Eye (tissue), 1 donor: ENCODE results near the gene CACNA1B.
A peak's percentile ranks its signal among the peaks of the same experiment; 100 is the strongest.
"Not testable (repeated sequence)": the region's sequence is repeated elsewhere in the genome, so short reads cannot be mapped to it uniquely, and the experiment has no call there.

Source experiments
- DNase-seq: peaks from one replicate; pipeline ENCODE4 v3.0.0-alpha.2; 2015

Gene CACNA1B

DNA sequence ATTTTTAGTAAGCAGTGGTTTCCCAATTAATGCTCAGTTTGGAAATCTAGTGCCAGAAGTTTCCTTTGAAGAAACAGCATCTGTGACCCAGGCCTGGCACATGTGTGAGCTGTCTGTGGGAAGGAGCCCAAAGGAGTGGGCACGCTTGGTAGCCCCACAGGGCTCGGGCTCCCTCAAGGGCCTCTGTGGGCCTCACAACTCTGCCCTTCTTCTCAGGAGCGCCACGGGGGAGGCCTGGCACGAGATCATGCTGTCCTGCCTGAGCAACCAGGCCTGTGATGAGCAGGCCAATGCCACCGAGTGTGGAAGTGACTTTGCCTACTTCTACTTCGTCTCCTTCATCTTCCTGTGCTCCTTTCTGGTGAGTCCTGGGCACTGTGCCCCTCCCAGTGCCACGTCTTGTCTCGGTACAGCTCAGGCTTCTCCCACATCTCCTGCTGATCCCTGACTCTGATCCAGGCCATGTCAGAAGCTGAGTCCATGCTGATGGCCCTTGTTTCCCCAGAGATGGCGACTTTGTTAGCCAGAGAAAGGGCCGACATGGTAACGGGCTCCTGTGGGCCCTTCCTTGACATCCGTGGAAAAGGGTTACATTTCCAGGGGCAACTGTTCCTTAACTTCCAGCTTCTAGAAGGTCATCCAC, 200.4 kb downstream of the CACNA1B start:
- DNase-seq = no peak

DNA sequence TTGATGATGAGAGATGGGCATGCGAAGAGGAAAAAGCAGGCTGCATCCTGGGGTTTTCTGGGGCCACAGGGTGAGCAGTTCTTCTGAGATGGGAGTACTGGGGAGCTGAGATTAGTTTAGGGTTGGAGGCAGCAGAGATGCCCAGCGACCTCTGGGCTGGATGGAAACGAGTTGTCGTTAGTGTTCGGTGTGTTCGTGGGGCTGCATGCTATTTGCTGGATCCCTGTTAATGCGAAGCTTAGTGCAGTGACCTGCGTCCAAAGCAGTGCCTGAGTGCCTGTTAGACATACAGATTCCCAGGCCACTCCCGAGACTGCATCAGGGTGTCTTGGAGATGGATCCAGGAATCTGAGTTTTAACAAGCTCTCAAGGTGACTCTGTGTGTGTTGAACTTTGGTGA, 201.3 kb downstream of the CACNA1B start:
- DNase-seq = no peak

DNA sequence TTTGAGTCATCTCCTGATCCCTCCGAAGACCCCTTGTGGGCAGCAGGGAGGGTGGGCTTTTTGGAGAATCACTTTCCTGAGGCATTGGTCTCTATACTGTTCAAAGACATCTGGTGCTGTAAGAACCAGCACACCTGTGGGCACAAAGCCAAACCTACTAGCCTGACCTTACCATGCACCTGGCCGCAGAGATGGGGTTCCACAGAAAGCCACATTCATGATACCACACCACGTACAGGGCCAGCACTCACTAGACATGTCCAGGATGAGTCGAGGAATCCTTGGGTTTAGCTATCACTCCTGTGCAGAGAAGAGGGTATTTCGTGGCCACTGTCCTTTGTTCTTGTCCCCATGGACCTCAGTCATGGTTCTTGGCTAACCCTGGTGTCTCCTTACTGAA, 203.4 kb downstream of the CACNA1B start:
- DNase-seq = no peak

GRCh38 chr9:138082918-138083636, 205.5 kb downstream of the CACNA1B start:
- DNase-seq = no peak

DNA sequence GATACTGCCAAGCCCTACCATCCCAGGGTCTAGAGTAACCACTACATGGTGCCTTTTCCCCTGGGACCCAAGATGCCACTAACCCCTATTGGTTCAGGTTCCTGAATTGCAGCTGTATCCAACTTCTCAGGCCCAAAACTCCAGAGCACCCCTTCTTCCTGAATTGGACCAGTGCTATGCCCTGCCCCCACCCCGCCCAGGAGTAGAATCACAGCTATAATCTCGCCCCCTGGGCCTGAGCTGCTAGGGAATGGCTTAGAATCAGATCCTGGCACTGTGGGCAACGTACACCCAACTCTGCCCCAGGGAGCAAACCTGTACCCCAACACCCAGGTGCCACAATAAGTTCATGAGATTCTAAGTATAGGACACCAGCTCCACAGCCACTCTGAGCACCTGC, 206.3 kb downstream of the CACNA1B start:
- DNase-seq = no peak

DNA sequence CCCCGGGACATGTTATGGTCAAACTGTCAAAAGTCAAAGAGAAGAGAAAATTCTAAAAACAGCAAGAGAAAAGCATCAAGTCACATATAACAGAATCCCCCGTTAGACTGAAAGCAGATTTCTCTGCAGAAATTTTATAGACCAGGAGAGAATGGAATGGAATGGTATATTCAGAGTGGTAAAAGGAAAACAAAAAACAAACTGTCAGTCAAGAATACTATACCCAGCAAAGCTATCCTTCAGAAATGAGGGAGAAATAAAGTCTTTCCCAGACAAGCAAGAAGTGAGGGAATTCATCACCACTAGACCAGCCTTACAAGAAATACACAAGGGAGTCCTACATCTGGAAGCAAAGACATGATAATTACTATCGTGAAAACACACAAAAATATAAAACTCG, 208.0 kb downstream of the CACNA1B start:
- peak; percentile 9 for DNase-seq

DNA sequence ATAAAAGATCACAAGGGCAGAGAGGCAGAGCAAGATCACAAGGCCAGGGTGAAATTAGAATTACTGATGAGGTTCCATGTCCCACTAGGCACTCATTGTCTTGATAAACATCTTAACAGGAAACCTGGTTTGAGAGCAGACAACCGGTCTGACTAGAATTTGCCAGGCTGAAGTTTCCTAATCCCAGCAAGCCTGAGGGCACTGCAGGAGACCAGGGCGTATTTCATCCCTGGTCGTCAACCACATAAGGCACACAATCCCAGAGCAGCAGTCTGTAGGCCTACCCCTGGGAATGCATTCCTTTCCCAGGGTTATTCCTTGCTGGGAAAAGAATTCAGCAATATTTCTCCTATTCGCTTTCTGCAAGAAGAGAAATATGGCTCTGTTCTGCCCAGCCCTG, 214.5 kb downstream of the CACNA1B start:
- DNase-seq = not testable (repeated sequence)

DNA sequence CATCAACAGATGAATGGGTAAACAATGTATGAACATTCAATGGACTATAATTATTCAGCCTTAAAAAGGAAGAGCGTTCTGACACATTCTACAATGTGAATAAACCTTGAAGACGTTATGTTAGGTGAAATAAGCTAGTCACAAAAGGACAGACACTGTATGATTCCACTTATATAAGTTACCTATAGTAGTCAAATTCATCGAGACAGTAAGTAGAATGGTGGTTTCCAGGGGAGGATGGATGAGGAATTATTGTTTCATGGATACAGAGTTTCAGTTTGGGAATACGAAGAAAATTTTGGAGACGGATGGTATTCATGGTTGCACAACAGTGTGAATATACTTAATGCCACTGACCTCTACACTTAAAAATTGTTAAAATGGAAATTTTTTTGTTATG, 216.4 kb downstream of the CACNA1B start:
- DNase-seq = no peak

DNA sequence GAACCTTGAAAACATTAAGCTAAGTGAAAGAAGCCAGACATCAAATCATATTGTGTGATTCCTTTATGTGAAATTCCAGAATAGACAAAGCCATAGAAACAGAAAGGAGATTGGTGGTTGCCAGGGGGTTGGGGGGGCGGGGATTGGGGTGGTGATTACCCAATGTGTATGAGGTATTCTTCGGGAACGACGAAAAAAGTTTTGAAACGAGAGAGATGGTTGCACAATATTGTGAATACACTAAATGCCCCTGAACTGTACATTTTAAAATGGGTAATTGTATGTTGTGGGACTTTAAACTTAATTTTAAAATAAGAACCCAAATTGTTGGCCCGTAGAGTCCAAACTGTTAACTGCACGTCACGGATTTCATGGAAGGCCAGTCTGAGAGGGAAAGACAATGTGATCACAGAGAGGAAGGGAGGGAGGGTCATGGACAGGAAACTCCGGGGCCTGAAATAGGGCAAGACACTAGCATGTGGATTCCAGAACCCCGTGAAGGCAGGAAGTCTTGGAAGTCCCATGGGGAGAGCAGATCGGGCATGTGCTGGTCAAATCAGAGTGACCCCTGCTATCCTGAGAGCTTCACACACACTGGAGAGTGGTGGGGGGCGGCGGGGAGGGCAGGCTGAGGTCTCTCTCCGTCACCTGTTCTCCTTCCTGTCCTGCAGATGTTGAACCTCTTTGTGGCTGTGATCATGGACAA, 218.4 kb downstream of the CACNA1B start:
- no peak for DNase-seq

- DNase-seq = no peak
Measured at GRCh38 chr9:138096519-138096845, 218.9 kb downstream of the CACNA1B start.

DNA sequence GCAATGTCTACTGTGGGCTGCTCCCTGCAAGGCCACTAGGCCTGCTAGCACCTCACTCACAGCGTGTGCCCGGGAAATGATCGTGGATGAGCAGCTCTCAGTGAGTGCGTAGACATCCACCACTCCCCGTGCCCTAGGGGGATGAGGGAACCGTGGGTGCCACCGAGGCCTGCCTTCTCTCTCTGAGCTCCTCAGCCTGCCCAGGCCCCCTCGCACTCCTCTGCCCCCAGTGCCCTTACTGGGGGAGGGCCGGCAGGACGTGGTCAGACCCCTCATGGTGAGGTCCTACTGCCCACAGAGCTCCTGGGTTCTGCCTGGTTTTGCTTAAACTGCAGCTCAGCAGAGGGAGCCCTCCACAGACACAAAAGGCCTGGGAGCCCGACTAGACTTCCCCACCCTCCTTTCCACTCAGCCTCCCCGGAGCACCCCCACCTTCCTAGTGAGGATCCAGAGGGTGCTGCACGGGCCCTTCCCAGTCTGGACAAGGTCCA, 220.0 kb downstream of the CACNA1B start:
- DNase-seq = no peak

DNA sequence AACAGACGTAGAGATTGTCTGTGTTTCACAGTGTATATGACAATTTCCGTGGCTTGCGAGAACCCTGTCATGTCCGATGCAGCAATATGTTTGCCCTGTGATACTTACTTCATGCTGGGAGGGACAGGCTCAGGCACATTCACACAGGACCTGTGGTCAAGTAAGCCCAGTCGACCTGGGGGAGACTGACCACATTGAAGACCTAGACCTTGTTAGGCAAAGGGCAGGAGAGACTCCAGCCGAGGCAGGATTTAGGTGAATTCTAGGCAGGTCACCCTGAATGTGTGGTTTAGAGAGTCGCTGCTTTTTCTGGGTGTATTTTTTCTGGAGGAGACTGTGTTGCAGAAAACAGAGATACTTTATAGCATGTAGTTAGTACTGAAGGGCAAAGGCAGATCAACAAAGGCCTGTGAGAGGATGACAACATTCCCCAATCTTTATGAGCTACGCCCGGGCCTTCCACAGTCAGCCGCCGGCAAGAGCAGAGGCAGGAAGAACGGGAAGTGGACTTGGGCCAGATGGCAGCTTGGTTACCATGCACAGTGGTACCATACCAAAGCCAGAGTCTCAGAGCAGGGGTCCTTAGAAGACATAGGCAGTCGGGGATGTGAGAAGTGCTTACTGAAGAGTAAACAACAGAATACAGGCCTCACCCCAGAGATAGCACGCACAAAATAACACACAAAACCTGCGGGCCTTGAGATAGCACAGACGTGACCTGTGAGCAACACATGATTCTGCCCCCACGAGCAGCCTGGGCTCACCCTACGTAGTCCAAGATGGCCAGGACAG, 220.7 kb downstream of the CACNA1B start:
- DNase-seq = no peak

GRCh38 chr9:138098908-138099791, 221.6 kb downstream of the CACNA1B start:
- DNase-seq = no peak

DNA sequence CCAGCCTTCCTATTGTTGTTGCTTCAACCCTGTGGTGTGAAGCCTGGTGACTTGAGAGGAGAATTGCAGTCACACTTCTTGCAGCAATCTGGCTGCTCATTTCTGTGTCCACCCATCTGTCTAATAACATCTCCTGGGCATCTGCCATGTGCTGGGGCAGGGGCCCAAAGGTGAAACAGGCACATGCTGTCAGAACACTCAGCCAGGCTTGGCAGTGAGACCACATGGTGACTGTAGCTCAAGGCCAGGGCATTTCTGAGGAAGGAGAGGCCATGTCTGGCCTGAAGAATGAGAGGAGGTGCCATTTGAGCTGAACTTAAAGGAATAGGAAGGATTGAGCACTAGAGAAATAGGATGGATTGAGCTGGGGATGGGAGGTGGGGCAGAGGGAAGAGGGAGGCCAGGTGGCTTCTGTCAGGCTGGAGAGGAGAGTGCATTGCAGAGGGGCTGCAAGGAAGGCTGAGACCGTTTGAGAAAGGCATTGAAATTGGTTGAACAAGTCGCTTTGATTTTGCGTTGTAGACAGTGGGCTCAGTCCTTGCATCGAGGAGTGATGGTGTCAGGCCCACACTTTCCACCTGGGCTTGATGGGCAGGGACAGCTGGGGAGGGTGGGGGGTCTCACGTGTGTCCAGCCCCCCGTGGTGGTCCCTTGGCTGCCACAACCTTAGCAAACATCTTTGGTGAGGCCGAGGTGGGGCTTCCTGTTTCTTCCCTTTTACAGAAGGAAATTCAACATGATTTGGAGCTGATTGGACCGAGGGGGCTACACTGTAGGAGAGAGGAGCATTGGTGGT, 222.4 kb downstream of the CACNA1B start:
- DNase-seq = no peak

DNA sequence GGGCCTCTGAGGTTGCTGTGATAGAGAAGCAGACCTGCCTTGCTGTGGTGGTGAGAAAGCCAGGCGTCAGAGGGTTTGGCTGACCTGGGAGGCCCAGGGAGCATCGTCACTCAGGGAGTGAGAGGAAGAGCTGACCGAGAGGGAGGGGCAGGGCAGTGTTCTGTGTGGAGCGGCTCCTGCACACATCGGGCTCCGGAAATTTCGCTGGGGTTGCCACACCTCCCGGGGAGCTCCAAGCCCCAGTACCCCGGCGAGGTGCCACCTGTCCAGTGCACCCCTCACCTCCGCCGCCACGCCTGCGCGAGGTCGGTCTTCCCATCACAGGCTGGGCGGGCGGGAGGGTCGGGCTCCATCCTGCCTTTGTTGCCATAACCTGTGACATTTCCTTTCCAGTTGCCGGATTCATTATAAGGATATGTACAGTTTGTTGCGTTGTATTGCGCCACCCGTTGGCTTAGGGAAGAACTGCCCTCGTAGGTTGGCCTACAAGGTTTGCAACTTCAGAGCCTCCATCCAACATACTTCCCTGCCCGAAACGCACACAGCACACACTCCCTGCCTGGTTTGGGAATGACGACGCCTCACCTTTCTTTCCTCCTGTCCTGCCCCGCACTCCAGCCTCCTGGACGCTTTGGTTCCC, 223.2 kb downstream of the CACNA1B start:
- no peak for DNase-seq

- DNase-seq = no peak
Measured at GRCh38 chr9:138101444-138102234, 224.1 kb downstream of the CACNA1B start.

- no peak for DNase-seq
Measured at GRCh38 chr9:138102246-138103051, 224.9 kb downstream of the CACNA1B start.

DNA sequence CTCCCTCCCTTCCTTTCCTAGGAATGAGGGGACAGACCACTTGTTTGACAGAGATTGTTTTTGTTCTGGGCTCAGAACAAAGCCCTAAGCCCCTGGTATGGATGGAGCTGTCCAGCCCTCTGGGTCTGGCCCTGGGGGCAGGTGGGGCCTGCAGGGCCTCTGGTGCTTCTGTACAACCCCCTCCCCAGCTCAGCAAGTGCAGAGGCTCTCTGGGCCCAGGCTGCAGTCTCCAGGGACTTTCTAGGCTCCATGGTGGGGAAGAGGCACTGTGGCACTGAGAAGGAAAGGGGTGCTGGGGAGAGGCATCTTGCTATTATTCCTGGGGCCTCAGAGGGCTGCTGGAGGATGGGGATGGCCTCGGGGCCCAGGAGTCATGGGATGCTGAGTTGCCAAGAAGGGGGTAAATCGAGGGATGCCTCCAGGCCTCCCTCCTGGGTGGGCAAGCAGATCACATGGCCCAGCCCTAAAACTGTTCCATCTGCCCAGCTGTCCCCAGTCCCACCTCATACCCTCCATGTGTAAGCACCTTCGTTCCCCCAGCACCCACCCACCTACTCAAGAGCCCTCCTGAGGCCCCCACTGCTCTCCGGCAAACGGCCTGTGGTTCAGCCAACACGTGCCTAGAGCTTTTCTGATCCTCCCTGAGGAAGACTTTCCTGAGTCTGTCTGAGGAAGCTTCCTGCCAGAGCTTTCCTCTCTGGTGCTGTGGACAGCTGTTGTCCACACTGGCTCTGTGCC, 225.7 kb downstream of the CACNA1B start:
- peak; percentile 1 for DNase-seq
